NCI-H446 (cell line): ENCODE results near the gene TRIP4.
A peak's percentile ranks its signal among the peaks of the same experiment; 100 is the strongest.

Source experiments
- DNase-seq, 2 experiments: peaks; one replicate each; lab custom pipeline; 2025; lab: John Stamatoyannopoulos, UW

TRIP4 gene

GRCh38 chr15:64447536-64448315 lies 60.1 kb downstream of the TRIP4 start:
- no peak for DNase-seq

- DNase-seq: peak; percentile 64 to 80
These were observed 65.5 kb downstream of the TRIP4 start for GRCh38 chr15:64452988-64453688.

GRCh38 chr15:64453689-64454037 lies 66.0 kb downstream of the TRIP4 start:
- DNase-seq: no peak

- DNase-seq: no peak
These were observed 66.6 kb downstream of the TRIP4 start for GRCh38 chr15:64454282-64454681.

- no peak for DNase-seq
These were observed 68.3 kb downstream of the TRIP4 start for GRCh38 chr15:64455961-64456371.

GRCh38 chr15:64456634-64457108 lies 69.0 kb downstream of the TRIP4 start:
- no peak for DNase-seq

- no peak for DNase-seq
These were observed 71.6 kb downstream of the TRIP4 start for GRCh38 chr15:64459066-64459781.

- DNase-seq: peak; percentile 87 to 90
These were observed 72.6 kb downstream of the TRIP4 start, which contains the start of gene ZNF609 for GRCh38 chr15:64460206-64460723. Gene ZNF609, plus strand, starts transcription at chr15:64460578. Its CDS starts 38,842 bp downstream, at chr15:64499420.

GRCh38 chr15:64460724-64461720 lies 73.4 kb downstream of the TRIP4 start:
- peak; percentile 33 to 46 for DNase-seq

GRCh38 chr15:64461721-64462162 lies 74.1 kb downstream of the TRIP4 start:
- DNase-seq: no peak

GRCh38 chr15:64462492-64462891 lies 74.9 kb downstream of the TRIP4 start:
- DNase-seq: no peak

- DNase-seq: no peak
These were observed 76.8 kb downstream of the TRIP4 start for GRCh38 chr15:64464276-64465005.

- no peak for DNase-seq
These were observed 78.9 kb downstream of the TRIP4 start for GRCh38 chr15:64466408-64467141.

GRCh38 chr15:64472161-64472560 lies 84.5 kb downstream of the TRIP4 start:
- no peak for DNase-seq

GRCh38 chr15:64474846-64475245 lies 87.2 kb downstream of the TRIP4 start:
- no peak for DNase-seq

GRCh38 chr15:64476550-64476949 lies 88.9 kb downstream of the TRIP4 start:
- DNase-seq: no peak

GRCh38 chr15:64478863-64479262 lies 91.2 kb downstream of the TRIP4 start:
- DNase-seq: no peak

- no peak for DNase-seq
These were observed 93.3 kb downstream of the TRIP4 start for GRCh38 chr15:64480891-64481290.

- no peak for DNase-seq
These were observed 96.1 kb downstream of the TRIP4 start for GRCh38 chr15:64483749-64484148.

- no peak for DNase-seq
These were observed 98.2 kb downstream of the TRIP4 start for GRCh38 chr15:64485796-64486195.
